IPS-15b (cell line): ENCODE results near the gene CBY1.
"Not testable (repeated sequence)": the region's sequence is repeated elsewhere in the genome, so short reads cannot be mapped to it uniquely, and the experiment has no call there.

Experiments
- H3K27me3 ChIP-seq: one replicate; pipeline ENCODE4 v1.6.1; 2013; ENCODE audit warnings: low read length; ENCODE audit not compliant: control insufficient read depth, insufficient read depth
- H3K36me3 ChIP-seq: one replicate; pipeline ENCODE4 v1.6.1; 2013; ENCODE audit warnings: low read length; ENCODE audit not compliant: control insufficient read depth, insufficient read depth
- H3K4me1 ChIP-seq: one replicate; pipeline ENCODE4 v1.6.1; 2013; ENCODE audit warnings: mild to moderate bottlenecking, low read length; ENCODE audit not compliant: control insufficient read depth, insufficient read depth
- H3K4me3 ChIP-seq: one replicate; pipeline ENCODE4 v1.5.1; 2013; ENCODE audit warnings: low read depth, low read length
- H3K9ac ChIP-seq: one replicate; pipeline ENCODE4 v1.6.1; 2013; ENCODE audit warnings: low read depth, mild to moderate bottlenecking, low read length
- H3K9me3 ChIP-seq: one replicate; pipeline ENCODE4 v1.6.1; 2013; ENCODE audit warnings: mild to moderate bottlenecking, low read length; ENCODE audit not compliant: control insufficient read depth, insufficient read depth

The CBY1 gene

DNA sequence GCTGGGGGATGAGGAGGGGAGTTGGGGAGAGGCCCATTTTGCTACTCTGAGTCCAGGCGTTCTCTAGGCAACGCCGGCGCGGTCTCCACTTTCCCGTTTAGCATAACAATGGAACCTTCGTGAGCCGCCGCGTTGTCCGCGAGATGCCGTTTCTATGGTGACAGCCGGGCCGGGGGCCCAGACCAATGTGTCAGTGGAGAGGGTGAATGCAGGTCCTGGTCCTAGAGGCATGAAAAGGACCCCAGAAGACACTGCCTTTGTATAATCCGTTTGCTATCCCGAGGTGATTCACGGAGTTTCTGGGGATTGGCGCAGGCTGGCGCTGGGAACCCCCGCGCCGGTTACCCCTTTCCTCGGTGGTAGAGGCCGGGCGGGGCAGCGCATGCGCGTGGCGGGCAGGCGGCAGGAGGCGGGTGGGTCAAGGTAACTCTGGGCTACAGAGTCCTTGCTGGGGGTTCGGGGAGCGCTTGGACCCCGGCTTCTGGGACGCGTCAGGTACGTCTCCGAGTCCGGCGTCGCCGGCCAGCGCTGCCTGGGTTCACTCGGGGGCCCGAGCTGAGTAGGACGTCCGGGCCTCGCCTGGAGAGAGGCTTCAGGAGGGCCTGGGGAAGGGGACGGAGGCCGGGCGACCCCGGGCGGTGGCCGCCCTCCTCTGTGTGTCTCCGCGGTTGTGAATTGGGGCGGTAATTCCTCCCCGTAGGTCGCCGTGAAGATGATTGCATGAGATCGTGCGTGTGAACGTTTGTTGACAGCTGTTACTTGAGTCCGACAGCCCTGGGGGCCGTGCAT lies at the start of gene CBY1, which contains the start of gene FAM227A:
CBY1 (plus strand) TSS at position 383 of the 789 bp plus-strand sequence. CDS start 11,417 bp downstream, outside the sequence.
FAM227A (minus strand) TSS at position 137 of the 789 bp plus-strand sequence. CDS start 6,224 bp downstream, outside the sequence.
- H3K9me3 ChIP-seq, result no peaks in the 10 kb centered on the region

DNA sequence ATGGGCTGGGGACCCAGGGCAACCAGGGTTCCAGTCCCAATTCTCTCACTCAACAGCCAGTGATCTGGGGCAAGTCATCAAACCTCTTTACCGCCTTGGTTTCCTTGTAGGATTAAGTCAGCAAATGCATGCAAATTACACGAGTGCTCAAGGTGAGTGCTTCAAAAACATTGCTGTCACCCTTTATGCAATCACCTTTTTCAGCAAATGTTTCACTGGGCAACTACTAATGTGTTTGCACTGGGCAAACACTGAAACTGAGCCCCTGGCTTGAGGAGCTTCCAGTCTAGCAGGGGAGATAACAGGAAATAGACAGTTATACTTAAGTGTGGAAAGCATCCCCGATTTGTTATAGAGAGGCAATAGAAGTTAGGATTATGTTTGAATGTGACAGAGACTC lies 48.8 kb upstream of the CBY1 start:
- no peaks in the 10 kb centered on the region for H3K4me1 ChIP-seq
- H3K27me3 ChIP-seq, result no peaks in the 10 kb centered on the region
- no peak overlapping the region for H3K4me3 ChIP-seq
- no peak overlapping the region for H3K9ac ChIP-seq
- no peaks in the 10 kb centered on the region for H3K36me3 ChIP-seq
- no peaks in the 10 kb centered on the region for H3K9me3 ChIP-seq

More for the DNA sequence above, at the start of gene CBY1, which contains the start of gene FAM227A:
- H3K4me1 ChIP-seq, result peaks cover 3% of the 10 kb centered on the region
- H3K4me3 ChIP-seq, result peak within 1 kb of the TSS; percentile 89
- H3K27me3 ChIP-seq, result no peaks in the 10 kb centered on the region
- H3K36me3 ChIP-seq, result no peaks in the 10 kb centered on the region
- peak within 1 kb of the TSS; percentile 99 for H3K9ac ChIP-seq

DNA sequence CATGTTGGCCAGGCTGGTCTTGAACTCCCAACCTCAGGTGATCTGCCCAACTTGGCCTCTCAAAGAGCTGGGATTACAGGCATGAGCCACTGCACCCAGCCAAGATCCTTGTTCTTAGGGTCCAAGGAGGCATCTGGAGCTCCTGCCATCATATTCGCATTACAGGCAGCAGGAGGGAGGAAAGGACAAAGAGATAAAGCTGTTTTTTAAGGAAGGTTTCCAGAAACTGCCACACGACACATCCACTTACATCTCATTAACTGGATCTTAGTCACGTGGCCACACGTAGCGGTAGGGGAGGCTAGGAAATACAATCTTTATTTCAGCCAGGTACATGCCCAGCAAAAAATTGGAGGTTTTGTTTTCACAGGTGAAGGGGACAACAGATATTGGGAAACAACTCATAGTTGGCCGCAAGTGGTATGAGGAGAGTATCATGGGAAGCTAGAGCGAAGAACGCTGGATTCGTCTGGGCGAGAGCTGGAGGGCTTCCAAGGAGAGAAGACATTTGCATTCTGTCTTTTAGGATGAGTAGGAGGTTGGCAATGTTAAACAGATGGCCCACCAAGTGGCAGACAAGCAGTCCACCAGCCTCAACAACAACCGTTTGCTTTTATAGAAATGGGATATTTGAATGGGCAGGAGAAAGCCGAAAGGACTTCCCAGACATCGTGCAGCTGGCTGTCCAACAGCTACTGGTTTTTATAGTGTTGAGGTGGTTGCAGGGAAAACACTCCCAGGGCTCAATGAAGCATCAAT lies 47.3 kb upstream of the CBY1 start:
- Histone ChIP-seq H3K27me3 (no peaks in the 10 kb centered on the region), H3K9ac (no peak overlapping the region), H3K9me3 (no peaks in the 10 kb centered on the region), H3K36me3 (no peaks in the 10 kb centered on the region), H3K4me1 (no peaks in the 10 kb centered on the region), H3K4me3 (no peak overlapping the region)

DNA sequence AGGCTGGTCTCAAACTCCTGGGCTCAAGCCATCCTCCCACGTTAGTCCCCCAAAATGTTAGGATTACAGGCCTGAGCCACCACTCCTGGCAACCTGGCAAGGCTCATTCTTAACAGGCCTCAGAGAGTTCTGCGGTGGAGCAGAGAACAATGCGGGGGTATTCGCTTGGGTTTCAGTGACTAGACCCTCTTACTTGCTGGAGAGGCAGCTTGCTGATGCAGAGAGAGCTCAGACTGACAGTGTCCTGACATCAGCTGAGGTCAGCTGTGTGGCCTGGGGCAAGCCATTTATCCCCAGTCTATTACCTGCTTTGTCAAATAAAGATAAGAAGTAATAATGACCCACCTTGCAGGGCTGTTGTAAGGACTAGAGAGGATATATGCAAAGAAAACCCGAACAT lies 46.2 kb upstream of the CBY1 start:
- no peaks in the 10 kb centered on the region for H3K27me3 ChIP-seq
- no peaks in the 10 kb centered on the region for H3K9me3 ChIP-seq
- no peak overlapping the region for H3K9ac ChIP-seq
- no peak overlapping the region for H3K4me3 ChIP-seq
- no peaks in the 10 kb centered on the region for H3K36me3 ChIP-seq
- no peaks in the 10 kb centered on the region for H3K4me1 ChIP-seq

DNA sequence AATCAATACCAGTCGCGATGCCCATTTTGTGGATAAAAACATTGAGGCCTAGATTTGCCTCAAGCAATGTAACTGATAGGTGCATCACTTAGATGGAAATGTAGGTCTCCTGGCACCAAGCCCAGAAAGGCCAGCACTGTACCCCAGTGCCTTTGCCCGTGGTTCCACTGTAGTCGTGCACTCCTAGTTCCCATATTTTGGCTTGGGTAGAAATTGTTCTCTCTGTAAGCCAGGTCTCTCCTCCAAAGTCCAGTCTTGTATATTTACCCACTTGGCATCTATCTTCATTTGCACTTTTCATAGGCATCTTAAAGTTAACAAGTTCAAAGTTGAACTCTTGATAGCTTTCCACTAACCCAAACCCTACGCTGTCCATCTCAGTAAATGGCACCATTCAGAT lies 44.9 kb upstream of the CBY1 start:
- Histone ChIP-seq H3K4me1 (no peaks in the 10 kb centered on the region), H3K9me3 (no peaks in the 10 kb centered on the region), H3K27me3 (no peaks in the 10 kb centered on the region), H3K36me3 (no peaks in the 10 kb centered on the region), H3K9ac (no peak overlapping the region), H3K4me3 (no peak overlapping the region)

DNA sequence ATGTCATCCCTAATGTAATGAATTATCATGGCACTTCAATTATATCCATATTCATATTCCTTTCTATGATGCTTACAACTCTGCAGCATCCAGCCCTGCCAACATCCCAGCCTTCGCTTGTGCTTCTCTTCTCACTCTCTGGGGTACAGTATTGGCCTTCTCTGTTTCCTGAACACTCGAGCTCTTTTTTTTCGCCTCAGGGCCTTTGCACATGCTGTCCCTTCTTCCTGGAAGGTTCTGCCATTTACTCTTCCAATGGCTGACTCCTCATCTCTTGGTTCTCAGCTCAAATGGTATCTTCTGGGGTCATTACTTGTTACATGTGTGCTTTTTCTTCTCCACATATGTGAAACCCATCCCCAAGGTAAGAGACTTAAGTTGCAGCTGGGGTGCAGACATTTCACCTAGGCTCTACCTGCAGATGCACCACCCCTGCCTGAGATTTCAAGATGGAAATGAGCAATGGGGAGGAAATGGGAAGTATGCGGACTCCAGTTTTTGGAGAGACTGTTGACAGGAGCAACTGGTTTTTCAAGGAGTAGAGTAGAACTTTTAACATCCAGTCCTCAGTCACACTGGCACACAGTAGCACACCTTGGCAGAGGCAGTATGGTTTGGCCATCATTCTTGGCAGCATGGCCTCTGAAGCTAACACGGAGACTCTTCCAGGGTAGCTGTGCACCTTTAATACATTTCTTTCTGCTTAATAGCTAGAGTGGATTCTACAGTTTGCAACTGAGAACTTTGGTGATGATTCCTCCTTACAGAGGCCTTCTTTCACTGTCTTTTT lies 44.0 kb upstream of the CBY1 start:
- H3K4me3 ChIP-seq, result no peak overlapping the region
- H3K36me3 ChIP-seq, result peaks cover 2% of the 10 kb centered on the region
- no peaks in the 10 kb centered on the region for H3K9me3 ChIP-seq
- H3K27me3 ChIP-seq, result no peaks in the 10 kb centered on the region
- no peak overlapping the region for H3K9ac ChIP-seq
- no peaks in the 10 kb centered on the region for H3K4me1 ChIP-seq

DNA sequence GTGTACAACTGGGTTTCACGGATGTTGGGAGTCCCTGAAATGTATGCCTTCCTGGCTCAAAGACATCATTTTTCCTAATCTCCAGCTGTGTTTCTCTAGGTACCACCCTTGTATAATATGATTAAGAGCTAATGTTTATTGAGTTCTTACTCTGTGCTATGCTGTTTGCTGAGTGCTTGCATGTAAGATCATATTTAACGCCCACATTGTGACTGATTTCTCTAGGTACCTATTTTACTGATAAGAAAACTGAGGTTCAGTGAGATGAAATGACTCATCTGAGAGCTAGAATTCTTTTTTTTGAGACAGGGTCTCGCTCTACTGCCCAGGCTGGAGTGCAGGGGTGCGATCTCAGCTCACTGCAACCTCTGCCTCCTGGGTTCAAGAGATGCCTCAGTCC lies 42.9 kb upstream of the CBY1 start:
- H3K27me3 ChIP-seq, result no peaks in the 10 kb centered on the region

DNA sequence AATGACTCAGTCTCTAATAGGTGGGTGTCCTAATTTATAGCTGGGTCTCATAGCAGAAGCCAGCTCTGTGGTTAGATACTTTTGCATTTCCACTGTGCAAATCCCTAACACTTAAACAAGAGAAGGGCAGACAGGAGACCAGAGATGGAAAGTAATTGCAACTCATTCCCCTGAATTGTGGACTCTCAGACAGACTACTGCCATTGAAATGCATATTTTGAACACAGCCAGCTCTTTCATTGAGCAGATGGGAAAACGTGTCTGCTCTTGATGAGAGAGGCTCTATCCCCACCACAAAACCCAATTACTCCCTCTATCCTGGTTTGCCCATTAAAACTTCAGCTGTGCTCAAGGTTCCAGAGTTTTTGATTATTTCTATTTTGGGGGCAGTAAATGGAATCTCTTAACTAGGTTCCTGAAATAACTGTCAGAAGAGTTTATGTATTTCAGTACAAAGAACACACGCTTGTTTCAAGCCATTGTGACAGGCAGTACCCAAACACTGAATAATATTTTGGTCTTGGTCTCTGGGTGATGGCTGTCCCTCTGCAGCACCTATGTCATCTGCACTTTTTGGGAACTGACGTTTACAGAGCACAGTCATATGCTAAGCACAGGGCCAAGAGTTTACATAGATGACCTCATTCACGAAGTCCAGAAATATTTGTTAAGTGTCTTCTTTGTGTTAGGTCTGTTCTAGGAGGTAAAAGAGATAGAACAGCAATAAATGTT lies 41.9 kb upstream of the CBY1 start:
- Histone ChIP-seq H3K4me1 (no peaks in the 10 kb centered on the region), H3K36me3 (peaks cover 4% of the 10 kb centered on the region), H3K4me3 (no peak overlapping the region), H3K9me3 (no peaks in the 10 kb centered on the region), H3K9ac (no peak overlapping the region), H3K27me3 (no peaks in the 10 kb centered on the region)

More for the DNA sequence above, 42.9 kb upstream of the CBY1 start:
- peaks cover 4% of the 10 kb centered on the region for H3K36me3 ChIP-seq
- no peaks in the 10 kb centered on the region for H3K9me3 ChIP-seq
- H3K9ac ChIP-seq, result no peak overlapping the region
- H3K4me3 ChIP-seq, result no peak overlapping the region
- H3K4me1 ChIP-seq, result no peaks in the 10 kb centered on the region

DNA sequence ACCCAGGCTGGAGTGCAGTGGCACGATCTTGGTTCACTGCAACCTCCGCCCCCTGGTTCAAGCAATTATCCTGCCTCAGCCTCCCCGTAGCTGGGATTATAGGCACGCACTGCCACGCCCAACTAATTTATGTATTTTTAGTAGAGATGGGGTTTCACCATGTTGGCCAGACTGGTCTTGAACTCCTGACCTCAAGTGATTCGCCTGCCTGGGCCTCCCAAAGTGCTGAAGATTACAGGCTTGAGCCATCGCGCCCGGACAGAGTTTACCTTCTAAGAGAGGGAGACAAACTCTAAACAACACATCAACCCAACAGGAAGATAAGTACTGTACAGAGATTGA lies 41.4 kb upstream of the CBY1 start:
- not testable (repeated sequence) for H3K27me3 ChIP-seq, H3K4me3 ChIP-seq, H3K36me3 ChIP-seq, H3K9ac ChIP-seq, H3K4me1 ChIP-seq, H3K9me3 ChIP-seq

DNA sequence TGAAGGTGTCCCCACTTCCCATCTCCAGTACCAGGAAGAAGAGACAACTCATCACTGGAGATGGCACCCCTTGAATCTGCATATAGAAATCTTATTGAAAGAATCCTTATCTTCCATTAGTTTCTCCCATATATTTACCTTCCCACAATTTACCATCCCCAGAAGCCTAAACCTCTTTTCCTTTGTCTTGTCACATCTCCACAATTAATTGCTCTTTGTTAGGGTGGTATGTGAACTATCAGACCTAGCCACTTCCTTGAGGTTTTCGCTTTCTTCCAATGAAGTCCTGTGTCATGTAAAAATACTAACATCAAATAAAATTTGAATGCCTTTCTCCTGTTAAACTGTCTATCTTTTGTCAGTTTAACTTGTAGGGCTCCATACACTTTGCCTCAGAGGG lies 38.2 kb upstream of the CBY1 start:
- Histone ChIP-seq H3K9ac (no peak overlapping the region), H3K4me3 (no peak overlapping the region), H3K27me3 (no peaks in the 10 kb centered on the region), H3K4me1 (no peaks in the 10 kb centered on the region), H3K9me3 (no peaks in the 10 kb centered on the region), H3K36me3 (peaks cover 4% of the 10 kb centered on the region)

DNA sequence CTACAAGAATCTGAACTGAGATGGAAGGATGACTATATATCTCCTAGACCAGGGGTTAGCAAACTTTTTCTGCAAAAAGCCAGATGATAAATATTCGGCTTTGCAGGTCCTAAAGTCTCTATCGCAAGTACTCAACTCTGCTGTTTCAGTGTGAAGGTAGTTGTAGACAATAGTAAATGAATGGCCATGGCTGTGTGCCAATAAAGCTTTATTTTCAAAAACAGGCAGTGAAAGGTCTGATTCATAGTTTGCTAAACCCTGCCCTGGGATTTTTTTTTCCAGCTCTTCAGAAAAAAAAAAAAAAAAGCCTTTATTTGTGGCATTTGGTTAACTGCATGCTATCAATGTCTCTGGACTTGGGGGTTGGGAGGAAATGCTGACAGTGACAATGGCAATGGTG lies 37.8 kb upstream of the CBY1 start:
- Histone ChIP-seq H3K4me3 (no peak overlapping the region), H3K4me1 (no peaks in the 10 kb centered on the region), H3K27me3 (no peaks in the 10 kb centered on the region), H3K9me3 (no peaks in the 10 kb centered on the region), H3K36me3 (peaks cover 4% of the 10 kb centered on the region), H3K9ac (no peak overlapping the region)
